ENCODE data around the gene STPG4.

DNA sequence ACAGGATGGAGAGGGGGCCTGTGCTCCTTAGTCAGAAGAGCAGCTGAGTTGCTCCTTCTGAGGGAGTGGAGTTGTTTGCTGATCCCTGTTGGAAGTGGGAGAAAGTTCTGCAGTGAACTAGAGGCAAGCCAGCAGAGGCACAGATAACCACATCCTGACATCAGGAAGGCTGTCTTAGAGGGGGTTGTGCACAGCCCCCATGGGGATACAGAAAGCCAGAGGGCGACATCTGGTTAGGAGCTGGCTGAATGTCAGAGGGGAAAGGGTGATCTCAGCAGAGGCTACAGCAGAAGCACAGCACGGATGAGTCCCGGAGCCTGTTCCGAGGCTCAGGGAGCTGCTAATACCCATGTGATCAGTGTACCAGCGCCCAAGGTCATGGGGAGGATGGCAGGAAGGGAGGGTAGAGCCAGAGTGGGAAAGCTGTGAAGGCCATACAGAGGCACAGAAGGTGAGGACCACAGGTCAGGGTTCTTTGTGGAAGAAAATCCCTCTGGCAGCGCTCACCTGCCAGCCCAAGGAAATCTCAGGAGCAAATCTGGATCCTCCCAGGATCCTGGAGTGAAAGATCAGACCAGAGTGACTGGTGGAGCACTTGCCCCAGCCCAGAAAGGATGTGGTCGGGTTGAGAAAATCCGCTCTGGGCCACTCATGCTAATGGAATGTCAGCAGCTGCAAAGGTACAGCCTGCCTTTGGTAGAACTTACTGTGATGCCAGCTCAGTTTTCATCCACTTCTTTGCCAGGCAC is 111.8 kb downstream of the STPG4 start:
- TF ChIP-seq, protein P1, sequence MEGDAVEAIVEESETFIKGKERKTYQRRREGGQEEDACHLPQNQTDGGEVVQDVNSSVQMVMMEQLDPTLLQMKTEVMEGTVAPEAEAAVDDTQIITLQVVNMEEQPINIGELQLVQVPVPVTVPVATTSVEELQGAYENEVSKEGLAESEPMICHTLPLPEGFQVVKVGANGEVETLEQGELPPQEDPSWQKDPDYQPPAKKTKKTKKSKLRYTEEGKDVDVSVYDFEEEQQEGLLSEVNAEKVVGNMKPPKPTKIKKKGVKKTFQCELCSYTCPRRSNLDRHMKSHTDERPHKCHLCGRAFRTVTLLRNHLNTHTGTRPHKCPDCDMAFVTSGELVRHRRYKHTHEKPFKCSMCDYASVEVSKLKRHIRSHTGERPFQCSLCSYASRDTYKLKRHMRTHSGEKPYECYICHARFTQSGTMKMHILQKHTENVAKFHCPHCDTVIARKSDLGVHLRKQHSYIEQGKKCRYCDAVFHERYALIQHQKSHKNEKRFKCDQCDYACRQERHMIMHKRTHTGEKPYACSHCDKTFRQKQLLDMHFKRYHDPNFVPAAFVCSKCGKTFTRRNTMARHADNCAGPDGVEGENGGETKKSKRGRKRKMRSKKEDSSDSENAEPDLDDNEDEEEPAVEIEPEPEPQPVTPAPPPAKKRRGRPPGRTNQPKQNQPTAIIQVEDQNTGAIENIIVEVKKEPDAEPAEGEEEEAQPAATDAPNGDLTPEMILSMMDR (IDR thresholded peaks at IDR 0.05) = no peak
- TF ChIP-seq POLR2A (IDR thresholded peaks at IDR 0.05) = no peak

Measured in thyroid gland (tissue), 4 donors.